GM12892 (cell line): ENCODE data around the gene RTN4.

ENCODE experiments used
- POLR2A ChIP-seq: IDR thresholded peaks from 2 replicates; pipeline ENCODE4 v1.6.1; 2011; ENCODE audit warnings: low read depth, low read length, control low read depth
- POLR2AphosphoS5 ChIP-seq: IDR thresholded peaks from 2 replicates; pipeline ENCODE4 v1.6.1; 2011; ENCODE audit warnings: low read depth, low read length, control low read depth
- TAF1 ChIP-seq: IDR thresholded peaks from 2 replicates; pipeline ENCODE4 v1.6.1; 2011; ENCODE audit warnings: low read depth, mild to moderate bottlenecking, control low read depth, low read length, borderline replicate concordance

- TF ChIP-seq TAF1, result no peak
- TF ChIP-seq POLR2A, result no peak
- TF ChIP-seq POLR2AphosphoS5, result no peak
These were observed 100.8 kb downstream of the RTN4 start for GRCh38 chr2:54949431-54949830.
